Spleen (tissue), 11 donors: ENCODE data around the gene ZAR1L. TPM values are rescaled to one million over a fixed set of nuclear protein-coding genes. Genes with fewer than 3 reads are reported as not detected.

Experiments
- DNase-seq: peaks from one replicate; pipeline ENCODE4 v3.0.0-alpha.2; 2020
- H3K27ac ChIP-seq, 8 donors: fragments of 200-600 bp; sonication (generic) in 7 of 8; 1 replicate in 4 of 8; 2 replicates in 4 of 8; pipeline versions ENCODE4 v1.5.0 to v1.8.0; 2016 to 2021; ENCODE audit warnings: inconsistent platforms in 4 of 8, mild to moderate bottlenecking in 4 of 8, moderate library complexity in 1 of 8
- H3K27me3 ChIP-seq, 7 donors: fragments of 200-600 bp; sonication (generic) in 6 of 7; replicated peaks in 1 of 7; 1 replicate in 4 of 7; 2 replicates in 3 of 7; pipeline versions ENCODE4 v1.5.0 to v1.8.0; 2016 to 2021; ENCODE audit warnings: inconsistent platforms in 3 of 7, mild to moderate bottlenecking in 1 of 7
- H3K36me3 ChIP-seq, 6 donors: fragments of 200-600 bp; sonication (generic) in 5 of 6; 1 replicate in 4 of 6; 2 replicates in 2 of 6; pipeline versions ENCODE4 v1.5.0 to v1.8.0; 2016 to 2021; ENCODE audit warnings: inconsistent platforms in 2 of 6
- H3K4me1 ChIP-seq, 6 donors: fragments of 200-600 bp; sonication (generic) in 5 of 6; 1 replicate in 3 of 6; 2 replicates in 3 of 6; pipeline versions ENCODE4 v1.5.0 to v1.8.0; 2016 to 2021; ENCODE audit warnings: inconsistent platforms in 3 of 6
- H3K4me3 ChIP-seq, 8 donors: fragments of 200-600 bp; sonication (generic) in 7 of 8; 1 replicate in 4 of 8; 2 replicates in 4 of 8; pipeline versions ENCODE4 v1.5.0 to v1.8.0; 2016 to 2021; ENCODE audit warnings: inconsistent platforms in 4 of 8, mild to moderate bottlenecking in 4 of 8, moderate library complexity in 2 of 8
- H3K9me3 ChIP-seq, 8 donors: fragments of 200-600 bp; sonication (generic) in 7 of 8; 1 replicate in 4 of 8; 2 replicates in 4 of 8; pipeline versions ENCODE4 v1.5.0 to v1.8.0; 2016 to 2021; ENCODE audit warnings: inconsistent platforms in 4 of 8
- CTCF ChIP-seq, 11 experiments: fragments of 200-600 bp in 7 of 11; fragments of 450-650 bp in 4 of 11; sonication (generic) in 4 of 11; IDR thresholded peaks in 8 of 11; conservative IDR thresholded peaks in 3 of 11; 1 replicate in 7 of 11; 2 replicates in 4 of 11; pipeline versions ENCODE4 v1.4.0 to v1.8.0; 2016 to 2021; ENCODE audit warnings: antibody characterized with exemption in 11 of 11, inconsistent platforms in 4 of 11, mild to moderate bottlenecking in 1 of 11
- POLR2A ChIP-seq, 3 donors: fragments of 450-650 bp; IDR thresholded peaks; one replicate each; pipeline ENCODE4 v1.5.1; 2017; ENCODE audit warnings: antibody characterized with exemption in 3 of 3, mild to moderate bottlenecking in 1 of 3
- POLR2AphosphoS5 ChIP-seq, 3 donors: sonication (generic); formaldehyde crosslinking; IDR thresholded peaks; one replicate each; pipeline ENCODE4 v1.5.1; 2017; ENCODE audit warnings: antibody characterized with exemption in 3 of 3
- WGBS, 5 donors: extraction: QIAGEN DNeasy Blood & Tissue Kit in 3 of 5; methylation state at CpG; one replicate each; pipeline versions ENCODE4 v1.1.5 to v1.1.7; 2013 to 2018; 5-methylcytosine and 5-hydroxymethylcytosine counted together
- intact Hi-C: fragments of 100-400 bp; cut with DNase I; formaldehyde crosslinking; loops from one replicate; pipeline ENCODE4 v1.15.0; 2023; ENCODE audit warnings: low total_unique reads
- polyA plus RNA-seq, 3 donors: library from polyadenylated mRNA; stranded (reverse); fragments of 200-250 nt; gene quantifications; one replicate each; pipeline ENCODE4 v1.2.1, GENCODE V29; 2013
- total RNA-seq, 7 donors: library from RNA; depleted of rRNA in 3 of 7; stranded (reverse); fragments of >200 nt in 3 of 7; fragmentation: NEBNext Ultra II Directional in 4 of 7; extraction: Animal tissue kit (Norgen Biotek cat#: 25700) in 4 of 7; gene quantifications; one replicate each; pipeline versions ENCODE4 v1.1.0 to v1.2.1, GENCODE V29; 2016 to 2021
- donor health status: healthy with polysubstance abuse.
- donor health status: DM: no; HTN: no; CAD: no; lungs with moderate emphysema.
- donor health status: DM: no; HTN: no; CAD: no.
- donor health status: Bipolar disorder and iron deficiency.
- donor health status: healthy.
- donor health status: DM: no; HTN: no; CAD: no.
- donor health status: DM: yes; HTN: yes; CAD: no.

The ZAR1L gene
- total and polyA plus RNA-seq, 10 donors: 0.09 TPM; not detected in 9

- Histone ChIP-seq H3K4me1 (no peaks in the 10 kb centered on the region), H3K27ac (no peak overlapping the region), H3K4me3 (no peak overlapping the region), H3K36me3 (peaks cover 0 to 8% (median 0%) of the 10 kb centered on the region in 6 donors), H3K27me3 (peaks cover 0 to 13% (median 0%) of the 10 kb centered on the region in 7 donors), H3K9me3 (no peaks in the 10 kb centered on the region)
- no peak for TF ChIP-seq POLR2A (IDR thresholded peaks at IDR 0.05)
- no peak for TF ChIP-seq CTCF (IDR thresholded peaks at IDR 0.05 in 8 of 11, conservative IDR thresholded peaks at IDR 0.05 in 3 of 11)
- no peak for DNase-seq
- intact Hi-C loops: loop anchor here (10.0 kb wide), 1 partner anchor 276 kb away; no protein-coding TSS in a partner anchor
- whole genome bisulfite sequencing, 5 donors: 85 to 97% (median 92%) methylated on average over 1 of the region's 1 CpG
These were observed 14.2 kb downstream of the ZAR1L start for GRCh38 chr13:32300920-32301319.

- H3K4me1 ChIP-seq: no peaks in the 10 kb centered on the region
- intact Hi-C loops: loop anchor here (10.0 kb wide), 1 partner anchor 276 kb away; no protein-coding TSS in a partner anchor
- 15 to 28% (median 17%) methylated on average over 8 of the region's 8 CpGs for WGBS, 5 donors
- DNase-seq: no peak
- H3K36me3 ChIP-seq: peaks cover 0 to 13% (median 2%) of the 10 kb centered on the region in 6 donors
- no peak for TF ChIP-seq POLR2AphosphoS5 (IDR thresholded peaks at IDR 0.05)
- H3K27ac ChIP-seq: no peak overlapping the region
- H3K4me3 ChIP-seq: no peak overlapping the region
- H3K9me3 ChIP-seq: no peaks in the 10 kb centered on the region
- peaks cover 0 to 13% (median 0%) of the 10 kb centered on the region in 7 donors for H3K27me3 ChIP-seq
These were observed 14.8 kb downstream of the ZAR1L start for GRCh38 chr13:32300406-32300805.

- Histone ChIP-seq H3K27ac (no peak overlapping the region), H3K4me3 (no peak overlapping the region)
- WGBS, 5 donors: 42 to 56% (median 47%) methylated on average over 4 of the region's 4 CpGs
These were observed 15.3 kb downstream of the ZAR1L start for GRCh38 chr13:32299893-32300292.

GRCh38 chr13:32298695-32299094 lies 16.5 kb downstream of the ZAR1L start:
- Histone ChIP-seq H3K9me3 (no peaks in the 10 kb centered on the region), H3K27ac (no peak overlapping the region), H3K36me3 (peaks cover 0 to 30% (median 4%) of the 10 kb centered on the region in 6 donors), H3K27me3 (peaks cover 0 to 13% (median 0%) of the 10 kb centered on the region in 7 donors), H3K4me3 (no peak overlapping the region), H3K4me1 (no peaks in the 10 kb centered on the region)
- TF ChIP-seq POLR2A (IDR thresholded peaks at IDR 0.05): no peak
- no peak for TF ChIP-seq CTCF (IDR thresholded peaks at IDR 0.05 in 8 of 11, conservative IDR thresholded peaks at IDR 0.05 in 3 of 11)
- no peak for TF ChIP-seq POLR2AphosphoS5 (IDR thresholded peaks at IDR 0.05)
- DNase-seq: no peak
- intact Hi-C loops: no loop called here
- WGBS, 5 donors: 91 to 99% (median 97%) methylated on average over 6 of the region's 6 CpGs

More at GRCh38 chr13:32299893-32300292, 15.3 kb downstream of the ZAR1L start:
- Histone ChIP-seq H3K36me3 (peaks cover 0 to 18% (median 4%) of the 10 kb centered on the region in 6 donors), H3K4me1 (no peaks in the 10 kb centered on the region), H3K9me3 (no peaks in the 10 kb centered on the region), H3K27me3 (peaks cover 0 to 13% (median 0%) of the 10 kb centered on the region in 7 donors)
- DNase-seq: no peak
- TF ChIP-seq POLR2A (IDR thresholded peaks at IDR 0.05) (no peak), CTCF (IDR thresholded peaks at IDR 0.05 in 8 of 11, conservative IDR thresholded peaks at IDR 0.05 in 3 of 11) (no peak), POLR2AphosphoS5 (IDR thresholded peaks at IDR 0.05) (no peak)
- intact Hi-C loops: loop anchor here (10.0 kb wide), 1 partner anchor 275 kb away; no protein-coding TSS in a partner anchor
